ENCODE measurements around the gene NAV3.

GRCh38 chr12:78040111-78040510 lies 209.4 kb downstream of the NAV3 start:
- TF ChIP-seq EZH2phosphoT487 (IDR thresholded peaks at IDR 0.05; ENCODE audit: low read length) (no peak), CTCF (IDR thresholded peaks at IDR 0.05; ENCODE audit: low read length) (no peak), EZH2 (optimal IDR thresholded peaks at IDR 0.05; ENCODE audit: low read depth, low read length) (no peak)
